Measurements from ENCODE around the gene TAAR9. TPM values are rescaled to one million over a fixed set of nuclear protein-coding genes. Genes with fewer than 3 reads are reported as not detected.

Gene TAAR9
- total RNA-seq, 2 experiments from 2014 or later, result not detected

DNA sequence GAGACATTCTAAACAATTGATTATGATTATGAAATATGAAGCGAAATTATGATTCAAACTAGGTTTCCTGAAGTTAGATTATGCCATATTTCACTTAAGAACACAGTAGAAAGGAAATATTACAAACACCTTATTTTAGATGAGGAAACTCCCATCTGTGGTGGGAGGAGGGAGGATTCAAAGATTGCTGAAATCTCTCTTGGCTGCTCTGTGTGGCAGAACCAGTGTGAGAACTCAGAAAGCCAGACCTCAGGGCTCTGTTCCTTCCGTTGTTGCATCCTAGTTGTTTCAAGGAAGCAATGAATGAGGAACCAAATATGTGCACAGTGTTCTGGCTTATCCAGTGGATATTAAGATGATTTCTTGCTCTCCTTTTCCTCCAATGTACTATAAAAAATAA is 49.3 kb downstream of the TAAR9 start:
- Mint-ChIP-seq H3K9me3 (no peaks in the 10 kb centered on the region), H3K36me3 (ENCODE audit: low read depth) (no peaks in the 10 kb centered on the region), H3K4me3 (no peak overlapping the region), H3K27ac (no peak overlapping the region), H3K4me1 (ENCODE audit: low read depth) (no peaks in the 10 kb centered on the region), H3K27me3 (peaks cover 35% of the 10 kb centered on the region)
- CTCF ChIA-PET, result no interaction called here
- Histone ChIP-seq H3K27ac (ENCODE audit: low read depth in 1 of 2, low read length in 2 of 2) (no peak overlapping the region), H3K4me3 (ENCODE audit: low read length) (no peak overlapping the region), H3K27me3 (ENCODE audit: control insufficient read depth in 1 of 2, insufficient read depth in 2 of 2, low read length in 2 of 2) (peaks cover 4% of the 10 kb centered on the region in 2 experiments), H3K9me3 (ENCODE audit: control insufficient read depth in 1 of 2, insufficient read depth in 1 of 2, low read length in 2 of 2) (no peaks in the 10 kb centered on the region), H3K4me1 (ENCODE audit: insufficient read depth, low read length) (no peaks in the 10 kb centered on the region), H3K36me3 (ENCODE audit: insufficient read depth, low read length) (no peaks in the 10 kb centered on the region)
- intact Hi-C loops (cut with DNase I, micrococcal nuclease), result no loop called here
- ATAC-seq (ENCODE audit: poor library complexity) (no peak), DNase-seq (peak in 2 of 14 experiments; percentile 19 to 34)
- POLR2A ChIA-PET, result no interaction called here
- TF ChIP-seq CTCF (IDR thresholded peaks at IDR 0.05), result no peak

Other genes starting within 250 kb of the TAAR9 start
- gene MOXD1, start 136.8 kb upstream of the TAAR9 start, total RNA-seq, result not detected
- 1 to 10 TPM; 4.3 to 5.9 TPM for gene STX7, start 25.2 kb upstream of the TAAR9 start, total RNA-seq
- not detected for gene TAAR8, start 14.4 kb downstream of the TAAR9 start, total RNA-seq
- not detected for gene TAAR6, start 32.0 kb downstream of the TAAR9 start, total RNA-seq
- gene TAAR5, start 51.5 kb downstream of the TAAR9 start, total RNA-seq, result not detected
- not detected for gene TAAR2, start 86.0 kb downstream of the TAAR9 start, total RNA-seq
- gene TAAR1, start 120.9 kb downstream of the TAAR9 start, total RNA-seq, result not detected
- not detected for gene VNN1, start 175.8 kb downstream of the TAAR9 start, total RNA-seq
- 1 to 10 TPM; 6.5 to 7.0 TPM for gene VNN2, start 219.6 kb downstream of the TAAR9 start, total RNA-seq

All from CD4-positive, alpha-beta T cell (primary cell).